ENCODE data around the gene HOXC5. TPM values are rescaled to one million over a fixed set of nuclear protein-coding genes. Genes with fewer than 3 reads are reported as not detected.

HOXC5 gene
- total RNA-seq, 4 donors from 2014 or later = 0.27 TPM; not detected in 3

- no peaks in the 10 kb centered on the region for H3K9me3 ChIP-seq
- H3K4me1 ChIP-seq = peaks cover 0 to 19% of the 10 kb centered on the region in 2 donors
- no peak within 1 kb of the TSS for H3K4me3 ChIP-seq (replicated peaks in 1 of 3)
- TF ChIP-seq POLR2A (IDR thresholded peaks at IDR 0.05) (no peak), CTCF (IDR thresholded peaks at IDR 0.05) (no peak)
- no peak within 1 kb of the TSS for H3K27ac ChIP-seq
- 12 to 13% methylated on average over 35 to 36 of the region's 36 CpGs for WGBS, 2 donors
- H3K36me3 ChIP-seq = no peaks in the 10 kb centered on the region
- DNase-seq = no peak
- intact Hi-C loops (cut with DNase I) = no loop called here
- peaks cover 80% of the 10 kb centered on the region for H3K27me3 ChIP-seq
Observed at GRCh38 chr12:54028314-54029201, 4.3 kb upstream of the HOXC5 start, which contains the start of gene HOXC6. TSS of gene HOXC6 (plus strand) at chr12:54028440. CDS start at chr12:54028522, 82 bp downstream.

- Histone ChIP-seq H3K36me3 (no peaks in the 10 kb centered on the region), H3K27ac (no peak overlapping the region), H3K4me1 (peaks cover 0 to 29% of the 10 kb centered on the region in 2 donors), H3K4me3 (replicated peaks in 1 of 3) (no peak overlapping the region), H3K27me3 (peaks cover 86% of the 10 kb centered on the region), H3K9me3 (no peaks in the 10 kb centered on the region)
- intact Hi-C loops (cut with DNase I) = no loop called here
- WGBS, 2 donors = 20 to 27% methylated on average over 43 to 49 of the region's 53 CpGs
- TF ChIP-seq POLR2A (IDR thresholded peaks at IDR 0.05) (no peak), CTCF (IDR thresholded peaks at IDR 0.05) (no peak)
- DNase-seq = no peak
Observed at GRCh38 chr12:54029529-54030441, 3.1 kb upstream of the HOXC5 start.

GRCh38 chr12:54030442-54030801 lies 2.4 kb upstream of the HOXC5 start:
- WGBS, 2 donors = 29 to 33% methylated on average over 7 of the region's 7 CpGs
- Histone ChIP-seq H3K9me3 (no peaks in the 10 kb centered on the region), H3K36me3 (no peaks in the 10 kb centered on the region), H3K4me1 (peaks cover 0 to 29% of the 10 kb centered on the region in 2 donors), H3K27me3 (peaks cover 84% of the 10 kb centered on the region), H3K4me3 (replicated peaks in 1 of 3) (no peak overlapping the region), H3K27ac (no peak overlapping the region)
- no peak for DNase-seq
- intact Hi-C loops (cut with DNase I) = no loop called here
- no peak for TF ChIP-seq POLR2A (IDR thresholded peaks at IDR 0.05)
- no peak for TF ChIP-seq CTCF (IDR thresholded peaks at IDR 0.05)

GRCh38 chr12:54030889-54031471 lies 1.9 kb upstream of the HOXC5 start:
- no peak for DNase-seq
- intact Hi-C loops (cut with DNase I) = no loop called here
- Histone ChIP-seq H3K27ac (no peak overlapping the region), H3K36me3 (no peaks in the 10 kb centered on the region), H3K4me1 (peaks cover 0 to 29% of the 10 kb centered on the region in 2 donors), H3K9me3 (no peaks in the 10 kb centered on the region), H3K27me3 (peaks cover 79% of the 10 kb centered on the region), H3K4me3 (replicated peaks in 1 of 3) (no peak overlapping the region)
- 7 to 15% methylated on average over 28 to 34 of the region's 46 CpGs for WGBS, 2 donors
- no peak for TF ChIP-seq POLR2A (IDR thresholded peaks at IDR 0.05)
- TF ChIP-seq CTCF (IDR thresholded peaks at IDR 0.05) = no peak
